Measurements from ENCODE around the gene ZBTB43.

The ZBTB43 gene

GRCh38 chr9:126832440-126832839 lies 27.6 kb downstream of the ZBTB43 start:
- FAIRE-seq, result no peak

DNA sequence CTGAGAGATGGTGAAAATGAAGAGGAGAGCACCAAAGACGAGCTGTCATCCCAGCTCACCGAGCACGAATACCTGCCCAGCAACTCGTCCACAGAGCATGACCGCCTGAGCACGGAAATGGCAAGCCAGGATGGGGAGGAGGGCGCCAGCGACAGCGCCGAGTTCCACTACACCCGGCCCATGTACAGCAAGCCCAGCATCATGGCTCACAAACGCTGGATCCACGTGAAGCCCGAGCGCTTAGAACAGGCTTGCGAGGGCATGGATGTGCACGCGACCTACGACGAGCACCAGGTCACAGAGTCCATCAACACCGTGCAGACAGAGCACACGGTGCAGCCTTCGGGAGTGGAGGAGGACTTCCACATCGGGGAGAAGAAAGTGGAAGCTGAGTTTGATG lies 28.2 kb downstream of the ZBTB43 start:
- no peak for FAIRE-seq

GRCh38 chr9:126833710-126834345 lies 29.0 kb downstream of the ZBTB43 start:
- no peak for FAIRE-seq

DNA sequence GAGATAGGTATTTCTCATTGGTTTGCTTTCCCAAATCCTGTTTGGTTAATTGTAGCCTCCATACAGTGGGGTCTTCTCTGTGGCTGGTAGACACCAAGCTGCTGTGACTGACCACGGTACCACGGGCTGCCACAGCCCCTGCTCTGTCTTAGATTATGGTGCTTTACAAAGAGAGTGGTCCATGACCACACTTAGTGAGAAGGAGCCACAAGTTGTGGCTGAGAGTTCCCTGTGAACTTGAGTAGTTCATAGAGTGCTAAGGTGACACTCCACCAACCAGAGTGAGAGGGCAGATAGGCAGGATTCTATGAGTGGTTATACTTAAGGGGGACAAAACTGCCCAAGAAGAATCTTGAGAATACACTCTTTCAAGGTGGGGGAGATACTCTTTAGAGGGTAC lies 29.8 kb downstream of the ZBTB43 start:
- FAIRE-seq, result no peak

DNA sequence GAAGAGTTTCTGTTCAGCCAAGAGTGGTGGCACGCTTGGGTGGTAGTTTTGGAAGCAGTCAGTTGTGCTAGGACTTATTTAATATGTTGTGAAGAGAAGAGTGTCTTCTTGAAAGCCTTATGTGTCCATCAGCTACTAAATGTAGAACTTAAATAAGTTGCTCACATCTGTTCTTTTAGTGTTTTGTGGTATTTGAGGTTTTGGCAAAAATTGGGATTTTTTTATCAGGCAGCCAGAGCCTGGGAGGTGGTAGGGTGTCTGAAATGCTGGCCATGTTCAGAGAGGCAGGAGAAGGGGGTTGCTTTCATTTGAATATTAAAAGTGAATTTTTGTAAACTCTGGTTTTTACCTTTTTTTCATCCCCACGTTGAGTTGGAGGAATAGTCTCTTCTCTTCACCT lies 31.4 kb downstream of the ZBTB43 start:
- FAIRE-seq, result no peak

GRCh38 chr9:126838055-126838811 lies 33.4 kb downstream of the ZBTB43 start:
- FAIRE-seq, result no peak

DNA sequence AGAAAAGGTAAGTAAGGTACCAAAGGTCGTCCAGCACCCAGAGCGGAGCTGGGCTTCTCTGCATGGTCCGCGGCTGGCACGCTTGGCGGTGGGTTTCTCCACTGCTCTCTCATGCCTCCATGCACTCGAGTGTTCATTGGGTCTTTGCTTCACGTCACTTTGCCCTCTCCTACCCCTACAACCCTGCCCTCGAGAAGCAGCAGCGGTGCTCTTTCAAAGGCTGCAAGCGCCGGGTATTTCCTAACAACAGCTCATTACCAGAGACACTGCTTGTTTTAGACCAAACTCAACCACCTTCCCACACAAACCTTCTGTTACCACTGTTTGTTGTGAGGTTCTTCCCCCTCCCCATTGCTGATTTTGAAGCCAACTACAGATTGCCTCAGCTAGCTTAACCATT lies 34.1 kb downstream of the ZBTB43 start:
- FAIRE-seq, result no peak

DNA sequence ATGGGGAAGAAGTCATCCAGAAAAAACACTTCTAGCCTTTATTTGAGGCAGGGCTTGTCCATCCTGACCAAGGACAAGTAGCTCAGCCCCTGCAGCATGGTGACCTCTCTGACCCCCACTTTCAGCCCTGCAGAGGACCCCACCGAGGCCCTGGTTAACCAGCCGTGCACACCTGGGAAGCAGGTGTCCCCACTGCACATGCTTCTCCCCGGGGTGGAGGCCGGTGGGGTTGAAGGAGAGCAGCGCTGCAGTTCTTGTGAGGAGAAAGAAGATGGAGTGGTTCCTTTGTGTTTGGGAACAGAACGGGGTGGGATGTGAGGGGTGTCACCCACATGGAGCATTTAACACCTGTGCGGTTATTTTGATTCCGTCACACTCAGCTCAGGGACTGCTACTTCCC lies 34.5 kb downstream of the ZBTB43 start:
- FAIRE-seq, result no peak

DNA sequence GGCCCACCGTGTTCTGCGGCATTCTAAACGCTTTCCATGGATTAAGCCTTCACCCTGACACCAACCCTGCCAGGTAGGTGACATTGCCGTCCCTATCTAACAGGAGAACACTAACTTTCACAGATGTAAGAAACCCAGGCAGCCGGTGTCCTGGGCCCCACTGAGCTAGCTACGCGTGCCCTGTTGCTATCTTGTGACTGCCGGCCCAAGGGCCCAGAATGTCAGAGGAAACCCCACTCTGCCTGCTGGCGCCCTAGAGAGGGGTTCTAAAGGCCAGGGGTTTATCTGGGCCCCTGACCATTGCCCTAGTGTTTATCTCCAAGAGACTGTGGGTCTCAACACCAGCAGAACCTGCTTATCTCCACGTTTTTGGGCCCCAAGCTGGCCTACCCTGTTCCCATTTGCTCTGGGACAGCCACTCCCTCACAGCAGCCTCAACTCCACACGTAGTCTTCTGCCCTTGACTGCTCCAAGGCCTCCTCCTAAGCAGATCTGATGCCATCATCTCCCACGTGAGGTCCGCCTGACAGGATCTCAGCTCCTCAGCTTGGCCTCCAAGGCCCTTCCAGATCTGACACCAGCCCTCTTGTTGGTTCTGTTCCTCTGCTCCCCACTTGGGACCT lies 37.5 kb downstream of the ZBTB43 start:
- no peak for FAIRE-seq

DNA sequence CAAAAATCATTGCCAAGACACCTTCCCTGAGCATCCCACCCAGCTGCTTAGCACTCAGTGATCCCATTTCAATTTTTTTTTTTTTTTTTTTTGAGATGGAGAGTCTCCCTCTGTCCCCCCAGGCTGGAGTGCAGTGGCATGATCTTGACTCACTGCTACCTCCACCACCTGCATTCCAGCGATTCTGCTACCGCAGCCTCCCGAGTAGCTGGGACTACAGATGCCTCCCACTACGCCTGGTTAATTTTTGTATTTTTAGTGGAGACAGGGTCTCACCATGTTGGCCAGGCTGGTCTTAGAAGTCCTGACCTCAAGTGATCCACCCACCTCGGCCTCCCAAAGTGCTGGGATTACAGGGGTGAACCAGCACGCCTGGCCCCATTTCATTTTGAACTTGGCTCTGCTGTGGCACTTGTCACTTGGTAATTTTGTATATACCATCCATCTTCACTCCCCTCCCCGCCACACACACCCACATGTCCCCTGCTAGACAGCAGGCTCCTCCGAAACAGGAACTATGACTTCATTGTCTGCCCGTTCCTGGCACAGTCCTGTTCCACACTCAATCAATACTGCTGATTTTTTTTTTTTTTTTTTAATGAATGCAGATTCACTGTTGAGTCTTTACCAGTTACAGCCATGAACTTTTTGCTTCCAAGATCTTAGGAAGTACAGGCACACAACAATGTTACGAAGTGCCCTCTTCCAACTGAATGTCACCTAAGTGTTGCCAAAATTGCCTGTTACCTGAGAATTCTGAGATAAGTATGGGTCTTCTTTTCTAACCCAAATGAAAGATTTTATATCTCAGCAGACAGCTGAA lies 38.3 kb downstream of the ZBTB43 start:
- no peak for FAIRE-seq

GRCh38 chr9:126844085-126844484 lies 39.2 kb downstream of the ZBTB43 start:
- FAIRE-seq, result no peak

- FAIRE-seq, result no peak
Observed at GRCh38 chr9:126847051-126847450, 42.2 kb downstream of the ZBTB43 start.

DNA sequence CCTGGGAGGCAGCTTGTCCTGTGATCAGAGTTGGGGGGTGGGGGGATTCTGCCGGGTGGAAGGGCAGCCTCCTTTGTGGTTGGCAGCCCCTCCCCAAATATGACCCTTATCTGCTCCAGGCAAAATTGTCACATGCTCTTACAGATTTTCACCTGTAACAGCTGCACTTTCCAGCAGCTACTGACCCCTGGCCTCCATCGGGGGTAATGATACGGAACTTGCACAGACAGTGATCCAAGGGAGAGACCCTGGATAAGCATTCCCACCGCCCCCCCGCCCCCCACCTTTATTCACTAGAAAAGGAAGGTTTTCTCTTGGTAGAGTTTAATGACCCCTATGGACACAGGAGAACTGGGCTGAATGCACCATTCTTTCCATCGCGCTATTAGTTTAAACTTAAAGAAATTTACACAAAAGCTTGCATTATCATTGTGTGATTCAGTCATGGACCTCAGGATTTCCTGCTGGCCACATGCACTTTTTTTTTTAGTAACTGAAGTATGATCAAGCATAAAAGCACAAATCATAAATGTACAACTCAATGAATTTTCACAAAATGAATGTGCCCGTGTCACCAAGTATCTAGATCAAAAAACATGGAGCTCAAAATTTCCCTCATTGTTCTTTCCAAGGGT lies 44.9 kb downstream of the ZBTB43 start:
- FAIRE-seq, result no peak

DNA sequence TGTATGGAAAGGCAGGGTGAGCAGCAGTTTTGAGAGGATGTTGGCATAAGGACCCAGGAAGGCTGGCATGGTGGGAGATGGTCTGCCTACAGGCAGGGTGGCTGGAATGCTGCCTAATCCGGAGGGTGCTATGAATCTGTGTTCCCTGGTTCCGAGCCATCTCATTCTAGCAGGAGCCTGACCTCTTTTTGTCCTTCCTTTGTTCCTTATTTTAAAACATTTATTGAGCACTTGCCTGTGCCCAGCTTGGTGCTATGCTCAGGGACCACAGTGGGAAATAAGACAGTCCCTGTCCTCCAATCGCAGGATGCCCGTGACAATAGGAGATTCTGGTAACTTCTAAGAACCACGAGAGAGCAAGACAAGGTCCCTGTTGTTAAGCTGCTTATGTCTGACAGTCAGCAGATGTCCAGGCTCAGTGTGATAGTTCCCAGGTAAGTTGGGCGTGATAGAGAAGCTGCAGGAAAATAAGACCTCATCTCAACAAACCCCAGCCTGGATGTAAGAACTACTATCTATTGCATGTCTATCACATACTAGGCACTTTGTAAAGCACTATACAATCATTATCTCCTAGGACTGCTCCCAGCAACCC lies 46.5 kb downstream of the ZBTB43 start:
- FAIRE-seq, result no peak

DNA sequence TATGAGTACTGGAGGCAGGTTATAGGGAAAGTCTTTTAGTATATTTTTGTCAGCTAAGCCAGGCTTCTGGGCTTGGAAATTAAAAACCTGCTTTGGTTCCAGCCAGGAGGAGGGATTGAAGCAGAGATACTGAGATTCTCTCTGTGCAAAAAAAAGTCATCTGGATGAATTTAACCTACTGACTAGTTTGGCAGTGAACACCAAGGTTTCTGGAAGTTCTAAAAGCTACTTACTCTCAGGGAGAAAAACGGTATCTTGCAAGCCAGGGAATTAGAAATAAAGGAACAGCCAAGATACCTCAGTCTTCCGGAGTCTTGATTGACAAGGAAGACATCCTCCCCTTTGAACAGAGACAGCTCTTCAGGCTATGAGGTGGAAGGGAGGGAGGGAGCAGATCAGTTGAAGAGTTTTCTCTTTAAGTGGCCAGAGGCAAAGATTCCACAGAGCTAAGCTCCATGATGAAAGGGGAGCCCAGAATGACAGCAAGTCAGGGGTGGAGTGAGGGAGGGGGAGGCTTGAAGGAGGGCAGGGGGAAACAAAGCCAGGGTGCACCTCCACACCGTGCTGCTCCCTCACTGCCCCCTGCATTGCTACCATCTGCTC lies 47.3 kb downstream of the ZBTB43 start:
- no peak for FAIRE-seq

DNA sequence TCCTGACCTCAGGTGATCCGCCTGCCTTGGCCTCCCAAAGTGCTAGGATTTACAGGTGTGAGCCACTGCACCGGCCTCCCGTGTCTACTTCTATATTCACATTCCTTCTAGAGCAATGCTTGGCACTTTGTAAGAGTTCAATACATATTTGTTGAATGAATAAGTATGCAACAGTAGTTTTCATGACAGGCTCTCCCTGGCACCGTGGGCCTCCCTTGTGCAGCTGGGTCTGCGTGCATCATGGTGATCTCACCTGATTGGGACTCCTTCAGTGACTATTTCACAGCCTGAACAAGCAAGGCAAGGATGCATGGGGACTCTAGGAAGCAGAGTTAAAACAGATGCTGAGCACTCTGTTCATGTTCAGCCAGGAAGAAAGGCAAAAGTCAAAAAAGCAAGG lies 48.8 kb downstream of the ZBTB43 start:
- no peak for FAIRE-seq

- FAIRE-seq, result no peak
Observed at GRCh38 chr9:126854734-126855133, 49.9 kb downstream of the ZBTB43 start.

DNA sequence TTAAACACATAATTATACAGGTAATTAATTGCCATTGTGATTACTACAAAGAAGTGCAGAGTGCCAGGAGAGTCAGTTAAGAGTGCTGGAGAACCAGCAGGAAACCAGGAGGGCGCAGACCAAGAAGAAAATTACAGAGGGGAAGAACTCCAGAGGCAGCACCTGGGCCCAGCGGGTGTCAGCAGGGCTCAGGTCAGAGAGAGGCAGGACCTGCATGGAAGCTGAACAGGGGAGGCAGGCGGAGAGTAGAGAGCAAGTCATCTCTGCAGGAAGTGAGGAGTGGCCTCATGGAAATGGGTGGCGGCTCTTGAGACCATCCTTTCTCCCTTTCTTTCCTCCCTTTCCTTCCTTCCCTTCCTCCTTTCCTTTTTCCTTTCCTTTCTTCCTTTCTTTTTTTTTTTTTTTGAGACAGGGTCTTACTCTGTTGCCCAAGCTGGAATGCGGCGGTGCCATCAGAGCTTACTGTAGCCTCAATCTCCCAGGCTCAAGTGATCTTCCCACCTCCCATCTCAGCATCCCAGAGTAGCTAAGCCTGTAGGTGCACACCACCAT lies 51.6 kb downstream of the ZBTB43 start:
- FAIRE-seq, result no peak

GRCh38 chr9:126857261-126857960 lies 52.6 kb downstream of the ZBTB43 start:
- no peak for FAIRE-seq

DNA sequence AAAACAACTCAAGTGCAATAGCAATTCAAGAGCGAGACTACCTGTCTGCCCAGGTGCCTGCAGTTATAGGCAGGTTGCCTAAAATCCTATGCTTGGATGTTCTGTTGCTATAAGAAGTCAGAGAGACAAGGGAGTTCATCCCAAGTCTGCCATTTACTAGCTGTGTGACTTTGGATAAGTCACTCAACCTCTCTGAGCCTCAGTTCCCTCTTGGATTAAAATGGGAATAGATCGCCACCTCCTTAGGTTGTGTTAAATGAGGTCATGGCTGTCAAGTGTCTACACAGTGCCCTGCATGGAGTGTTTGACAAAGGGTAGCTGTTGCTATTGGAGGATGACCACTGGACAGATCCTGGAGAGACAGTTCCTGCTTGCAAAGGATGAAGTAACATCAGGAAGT lies 54.3 kb downstream of the ZBTB43 start:
- FAIRE-seq, result no peak

All from colon (tissue), 2 donors.